Right lobe of liver (tissue), 6 donors: Measurements from ENCODE around the gene ETF1. TPM values are rescaled to one million over a fixed set of nuclear protein-coding genes. Genes with fewer than 3 reads are reported as not detected.
A peak's percentile ranks its signal among the peaks of the same experiment; 100 is the strongest.

Experiments
- ATAC-seq, 4 donors: fragments of 200-7000 bp; cut with Tn5 transposase; one replicate each; pipeline ENCODE4 v1.9.1; 2020; ENCODE audit warnings: mild to moderate bottlenecking in 4 of 4, moderate library complexity in 4 of 4
- DNase-seq, 3 donors: peaks; one replicate each; pipeline ENCODE4 v3.0.0-alpha.2; 2020
- H3K27ac ChIP-seq, 3 donors: fragments of 200-600 bp; one replicate each; pipeline ENCODE4 v1.8.0; 2022
- H3K27me3 ChIP-seq, 2 donors: fragments of 200-600 bp; one replicate each; pipeline ENCODE4 v1.8.0; 2022
- H3K36me3 ChIP-seq, 4 donors: fragments of 200-600 bp; sonication (generic) in 1 of 4; one replicate each; pipeline versions ENCODE4 v1.5.1 to v1.8.0; 2017 to 2022; ENCODE audit warnings: control low read depth in 1 of 4
- H3K4me1 ChIP-seq, 4 donors: fragments of 200-600 bp; sonication (generic) in 1 of 4; one replicate each; pipeline versions ENCODE4 v1.5.1 to v1.8.0; 2017 to 2022; ENCODE audit warnings: control low read depth in 1 of 4
- H3K4me3 ChIP-seq, 3 donors: fragments of 200-600 bp; one replicate each; pipeline ENCODE4 v1.8.0; 2022
- H3K9me3 ChIP-seq, 4 donors: fragments of 200-600 bp; sonication (generic) in 1 of 4; one replicate each; pipeline versions ENCODE4 v1.5.1 to v1.8.0; 2017 to 2022; ENCODE audit warnings: control low read depth in 1 of 4
- CTCF ChIP-seq, 4 donors: fragments of 200-600 bp in 3 of 4; fragments of 450-650 bp in 1 of 4; IDR thresholded peaks; one replicate each; pipeline versions ENCODE4 v1.5.1 to v1.8.0; 2016 to 2022; ENCODE audit warnings: antibody characterized with exemption in 4 of 4, mild to moderate bottlenecking in 2 of 4
- POLR2A ChIP-seq: fragments of 450-650 bp; IDR thresholded peaks from one replicate; pipeline ENCODE4 v1.6.1; 2017; ENCODE audit warnings: antibody characterized with exemption, mild to moderate bottlenecking
- WGBS: methylation state at CpG from one replicate; pipeline ENCODE4 v1.1.6; 2018; ENCODE audit warnings: low coverage, low lambda C conversion rate; ENCODE audit not compliant: insufficient coverage; ENCODE audit errors: missing lambda C conversion rate; 5-methylcytosine and 5-hydroxymethylcytosine counted together
- intact Hi-C, 2 donors: fragments of 100-400 bp; cut with DNase I; formaldehyde crosslinking; loops; one replicate each; pipeline versions ENCODE4 v1.11.2 to v1.14.1; 2022
- total RNA-seq, 6 experiments: library from RNA; depleted of rRNA in 2 of 6; stranded (reverse); fragments of >200 nt in 2 of 6; fragmentation: NEBNext Ultra II Directional in 3 of 6; extraction: Animal tissue kit (Norgen Biotek cat#: 25700) in 3 of 6; gene quantifications; one replicate each; pipeline versions ENCODE4 v1.1.0 to v1.2.4, GENCODE V29; 2016 to 2023
- donor health status: DM: no; HTN: yes; CAD: no.
- donor health status: DM: no; HTN: no; CAD: no.
- donor health status: DM: no; HTN: no; CAD: no.
- donor health status: DM: no; HTN: yes; CAD: no.
- donor health status: DM: no; HTN: yes; CAD: no.

Gene ETF1
- total RNA-seq, 6 experiments from 2014 or later = 29.5 to 52.1 (median 39.4) TPM

- no peaks in the 10 kb centered on the region for H3K9me3 ChIP-seq
- WGBS = 67% methylated on average over 6 of the region's 7 CpGs
- no peak for DNase-seq
- TF ChIP-seq POLR2A = no peak
- no peak for TF ChIP-seq CTCF (IDR thresholded peaks at IDR 0.05)
- peak in 1 of 4 donors; percentile 11 for ATAC-seq
- no peaks in the 10 kb centered on the region for H3K27me3 ChIP-seq
- intact Hi-C loops = no loop called here
- peaks cover 20 to 95% (median 54%) of the 10 kb centered on the region in 4 donors for H3K36me3 ChIP-seq
- no peak overlapping the region for H3K4me3 ChIP-seq
- H3K27ac ChIP-seq = peak overlapping the region in 1 of 3 donors; percentile 70
- peaks cover 2 to 50% (median 26%) of the 10 kb centered on the region in 4 donors for H3K4me1 ChIP-seq
Measured at GRCh38 chr5:138565100-138565821, 22.2 kb upstream of the ETF1 start.

- no peaks in the 10 kb centered on the region for H3K27me3 ChIP-seq
- TF ChIP-seq CTCF (IDR thresholded peaks at IDR 0.05) (no peak), POLR2A (no peak)
- H3K4me1 ChIP-seq = peaks cover 2 to 39% (median 21%) of the 10 kb centered on the region in 4 donors
- H3K36me3 ChIP-seq = peaks cover 25 to 95% (median 53%) of the 10 kb centered on the region in 4 donors
- 87% methylated on average over 4 of the region's 9 CpGs for WGBS
- H3K9me3 ChIP-seq = no peaks in the 10 kb centered on the region
- intact Hi-C loops = no loop called here
- DNase-seq = no peak
- H3K4me3 ChIP-seq = no peak overlapping the region
- no peak for ATAC-seq
- H3K27ac ChIP-seq = no peak overlapping the region
Measured at GRCh38 chr5:138564242-138564641, 21.2 kb upstream of the ETF1 start.

GRCh38 chr5:138563340-138564118 lies 20.5 kb upstream of the ETF1 start:
- Histone ChIP-seq H3K36me3 (peaks cover 25 to 95% (median 56%) of the 10 kb centered on the region in 4 donors), H3K9me3 (no peaks in the 10 kb centered on the region), H3K27ac (no peak overlapping the region), H3K4me1 (peaks cover 2 to 32% (median 18%) of the 10 kb centered on the region in 4 donors), H3K4me3 (no peak overlapping the region), H3K27me3 (no peaks in the 10 kb centered on the region)
- DNase-seq (no peak), ATAC-seq (no peak)
- TF ChIP-seq POLR2A = no peak
- no peak for TF ChIP-seq CTCF (IDR thresholded peaks at IDR 0.05)
- WGBS = 80% methylated on average over 3 of the region's 3 CpGs
- intact Hi-C loops = no loop called here

GRCh38 chr5:138560971-138561370 lies 17.9 kb upstream of the ETF1 start:
- peaks cover 20 to 95% (median 57%) of the 10 kb centered on the region in 4 donors for H3K36me3 ChIP-seq
- TF ChIP-seq POLR2A = no peak
- TF ChIP-seq CTCF (IDR thresholded peaks at IDR 0.05) = no peak
- H3K9me3 ChIP-seq = no peaks in the 10 kb centered on the region
- no peak overlapping the region for H3K27ac ChIP-seq
- ATAC-seq (no peak), DNase-seq (no peak)
- intact Hi-C loops = no loop called here
- H3K4me1 ChIP-seq = peaks cover 0 to 7% (median 2%) of the 10 kb centered on the region in 4 donors
- H3K27me3 ChIP-seq = no peaks in the 10 kb centered on the region
- no peak overlapping the region for H3K4me3 ChIP-seq
- 92% methylated on average over 6 of the region's 6 CpGs for WGBS
